HG03159 (cell line): ENCODE results near the gene FCHO1.

ENCODE experiments used
- ATAC-seq: cut with Tn5 transposase; IDR thresholded peaks from one replicate; pipeline ENCODE4 v1.9.1; 2021; ENCODE audit warnings: mild to moderate bottlenecking, moderate library complexity; ENCODE audit not compliant: unreplicated experiment

The FCHO1 gene

GRCh38 chr19:17751103-17751911 is at the start of gene FCHO1:
FCHO1 (plus strand) TSS chr19:17751477; CDS start chr19:17755165, 3,688 bp downstream.
- peak; percentile 32 for ATAC-seq

- no peak for ATAC-seq
Observed at GRCh38 chr19:17703824-17704463, 47.3 kb upstream of the FCHO1 start.

- no peak for ATAC-seq
Observed at GRCh38 chr19:17706750-17707181, 44.5 kb upstream of the FCHO1 start.

- no peak for ATAC-seq
Observed at GRCh38 chr19:17711851-17712250, 39.4 kb upstream of the FCHO1 start.

- no peak for ATAC-seq
Observed at GRCh38 chr19:17716309-17716929, 34.9 kb upstream of the FCHO1 start.

GRCh38 chr19:17718550-17718946 is 32.7 kb upstream of the FCHO1 start:
- no peak for ATAC-seq

GRCh38 chr19:17718947-17719711 is 32.1 kb upstream of the FCHO1 start, which contains the start of gene MAP1S:
MAP1S (plus strand) TSS chr19:17719480; CDS start chr19:17719503, 23 bp downstream.
- ATAC-seq = peak; percentile 70

GRCh38 chr19:17719730-17720400 is 31.4 kb upstream of the FCHO1 start:
- peak; percentile 24 for ATAC-seq

GRCh38 chr19:17720440-17720839 is 30.8 kb upstream of the FCHO1 start:
- ATAC-seq = no peak

GRCh38 chr19:17721111-17721628 is 30.1 kb upstream of the FCHO1 start:
- no peak for ATAC-seq

GRCh38 chr19:17721821-17722220 is 29.5 kb upstream of the FCHO1 start:
- ATAC-seq = no peak

GRCh38 chr19:17722655-17723240 is 28.5 kb upstream of the FCHO1 start:
- no peak for ATAC-seq

- no peak for ATAC-seq
Observed at GRCh38 chr19:17724655-17725054, 26.6 kb upstream of the FCHO1 start.

GRCh38 chr19:17725422-17726078 is 25.7 kb upstream of the FCHO1 start:
- ATAC-seq = no peak

- ATAC-seq = no peak
Observed at GRCh38 chr19:17726136-17726741, 25.0 kb upstream of the FCHO1 start.

- no peak for ATAC-seq
Observed at GRCh38 chr19:17726964-17727773, 24.1 kb upstream of the FCHO1 start.

- ATAC-seq = no peak
Observed at GRCh38 chr19:17727843-17728242, 23.4 kb upstream of the FCHO1 start.

- no peak for ATAC-seq
Observed at GRCh38 chr19:17733127-17733526, 18.1 kb upstream of the FCHO1 start.
